Measurements from ENCODE around the gene KDM3B. TPM values are rescaled to one million over a fixed set of nuclear protein-coding genes. Genes with fewer than 3 reads are reported as not detected.

The KDM3B gene
- total and polyA plus RNA-seq, 9 of the 15 experiments (the other 6 are each of a cell fraction or from before 2014, with no cell fraction given) = 13.8 to 62.8 (median 41.9) TPM

- FAIRE-seq (peak; percentile 44), DNase-seq (ENCODE audit: extremely low read depth in 1 of 4, low spot score in 3 of 4) (peak in 1 of 4 experiments; percentile 27), ATAC-seq (peak; percentile 67)
- H3K4me2 ChIP-seq (ENCODE audit: insufficient read depth, low read length) = no peak overlapping the region
- no peak overlapping the region for H3K9ac ChIP-seq (ENCODE audit: insufficient read depth in 1 of 2, low read depth in 2 of 2, low read length in 2 of 2)
- 25% methylated on average over 5 of the region's 5 CpGs for WGBS (ENCODE audit: insufficient coverage, low coverage, missing lambda C conversion rate)
- H3K9me1 ChIP-seq (ENCODE audit: control insufficient read depth, insufficient read depth, low read length) = no peaks in the 10 kb centered on the region
- H2AFZ ChIP-seq (ENCODE audit: low read depth, low read length) = no peak overlapping the region
- CTCF ChIA-PET (ENCODE audit: low intra/inter-chr PET ratio) = no interaction called here
- H3K27me3 ChIP-seq (ENCODE audit: control insufficient read depth in 2 of 2, insufficient read depth in 2 of 2, low read length in 2 of 2) = no peaks in the 10 kb centered on the region
- no peak overlapping the region for H3K4me3 ChIP-seq
- TF ChIP-seq CBFA2T3 (IDR thresholded peaks at IDR 0.05) (peak; percentile 33; the same call in 1 of the 2 replicates), ZNF740 (CRISPR knock-in tag; IDR thresholded peaks at IDR 0.05) (peak; percentile 59; the same call in 1 of the 2 replicates), ZNF740 (tag; IDR thresholded peaks at IDR 0.05) (no peak), ZHX1 (conservative IDR thresholded peaks at IDR 0.05; ENCODE audit: low read length) (no peak), EGR1 (conservative IDR thresholded peaks at IDR 0.05) (peak; percentile 31; the same call in 1 of the 2 replicates), SPI1 (IDR thresholded peaks at IDR 0.05; ENCODE audit: borderline replicate concordance, low read depth, low read length) (peak; percentile 26; the same call in 1 of the 2 replicates), TAF9B (IDR thresholded peaks at IDR 0.05; ENCODE audit: partially characterized antibody) (no peak), PKNOX1 (IDR thresholded peaks at IDR 0.05) (0 out of 2 replicates have a peak, but pooled peaks have one; percentile 5), ARID1B (IDR thresholded peaks at IDR 0.05) (peak; percentile 11; the same call in 1 of the 2 replicates), ZNF561 (CRISPR knock-in tag; conservative IDR thresholded peaks at IDR 0.05) (no peak), MEIS2 (IDR thresholded peaks at IDR 0.05; ENCODE audit: partially characterized antibody) (peak; percentile 7)
- peaks cover 0 to 16% of the 10 kb centered on the region in 2 experiments for H3K4me1 ChIP-seq (replicated peaks in 1 of 2; ENCODE audit: control insufficient read depth in 2 of 2, insufficient read depth in 2 of 2, low read length in 2 of 2)
- H3K36me3 ChIP-seq (ENCODE audit: control insufficient read depth, insufficient read depth, low read length) = peaks cover 23% of the 10 kb centered on the region; the same call in 1 of the 3 replicates
- intact Hi-C loops (cut with micrococcal nuclease) = no loop called here
- POLR2A ChIA-PET = interaction anchor here (0.7 to 2.7 kb wide), 3 partner anchors 11 to 19 kb away, joined by 3 to 22 read pairs (median 5); partner anchors contain the start of gene KDM3B
- H3K9me3 ChIP-seq (replicated peaks; ENCODE audit: control insufficient read depth, insufficient read depth, low read depth, low read length) = no peaks in the 10 kb centered on the region
- BruUV-seq (replicated peaks) = no TSS peak
- peak overlapping the region; percentile 29; the same call in 1 of the 3 replicates for H3K27ac ChIP-seq (ENCODE audit: extremely low read depth, low read depth, low read length)
- peaks cover 7% of the 10 kb centered on the region for H4K20me1 ChIP-seq (replicated peaks; ENCODE audit: control insufficient read depth, insufficient read depth, low read length)
- H3K79me2 ChIP-seq (ENCODE audit: control insufficient read depth, insufficient read depth, low read length) = peaks cover 82% of the 10 kb centered on the region
- in situ Hi-C loops (cut with MboI) = no loop called here
Observed at GRCh38 chr5:138369261-138369660, 16.8 kb downstream of the KDM3B start.
